Fibroblast of peridontal ligament (primary cell): Measurements from ENCODE around the gene RELN.
"Not testable (repeated sequence)": the region's sequence is repeated elsewhere in the genome, so short reads cannot be mapped to it uniquely, and the experiment has no call there.

Experiments
- DNase-seq: peaks from one replicate; pipeline ENCODE4 v3.0.0-alpha.2; 2010; ENCODE audit errors: extremely low read depth

Gene RELN

GRCh38 chr7:103989200-103989784, at the start of gene RELN:
RELN (minus strand) TSS chr7:103989658; CDS start chr7:103989356, 302 bp downstream.
- peak; percentile 17 for DNase-seq

DNA sequence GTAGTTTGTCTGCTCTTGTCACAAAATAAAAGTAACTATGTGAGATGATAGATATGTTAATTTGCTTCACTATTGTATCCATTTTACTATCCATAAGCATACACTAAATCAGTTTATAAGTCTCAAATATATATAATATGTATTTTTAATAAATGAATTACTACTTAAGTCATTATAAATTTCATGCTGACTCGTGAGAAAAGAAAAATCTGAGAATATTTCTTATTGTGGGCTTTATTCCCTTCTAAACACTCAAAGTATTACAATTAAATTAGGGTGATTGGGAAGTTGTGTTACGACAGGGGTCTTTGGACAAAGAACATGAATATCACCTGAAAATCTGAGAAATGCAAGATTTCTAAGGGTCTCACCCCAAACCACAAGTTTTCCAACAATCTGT, 48.7 kb upstream of the RELN start:
- DNase-seq = no peak

GRCh38 chr7:104036889-104037288, 47.4 kb upstream of the RELN start:
- not testable (repeated sequence) for DNase-seq

DNA sequence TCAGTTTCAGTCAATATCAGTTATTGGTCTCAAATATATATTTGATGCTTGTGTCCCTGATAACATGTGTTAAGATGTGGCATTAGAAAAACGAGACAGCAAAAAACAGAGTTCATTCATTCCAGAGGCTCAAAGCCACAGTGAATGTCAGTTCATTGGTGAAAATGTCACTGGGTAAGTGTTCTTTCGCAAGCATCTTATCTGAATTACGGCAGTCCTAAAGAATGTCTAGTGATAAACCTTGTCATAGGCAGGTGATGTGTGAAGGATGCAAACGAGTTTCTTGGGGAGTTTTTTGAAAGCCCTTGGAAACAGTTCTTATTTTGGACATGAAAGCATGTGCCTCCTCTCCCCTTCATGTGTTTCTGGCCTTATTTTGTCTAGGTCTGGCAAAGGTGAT, 45.9 kb upstream of the RELN start:
- DNase-seq = no peak

DNA sequence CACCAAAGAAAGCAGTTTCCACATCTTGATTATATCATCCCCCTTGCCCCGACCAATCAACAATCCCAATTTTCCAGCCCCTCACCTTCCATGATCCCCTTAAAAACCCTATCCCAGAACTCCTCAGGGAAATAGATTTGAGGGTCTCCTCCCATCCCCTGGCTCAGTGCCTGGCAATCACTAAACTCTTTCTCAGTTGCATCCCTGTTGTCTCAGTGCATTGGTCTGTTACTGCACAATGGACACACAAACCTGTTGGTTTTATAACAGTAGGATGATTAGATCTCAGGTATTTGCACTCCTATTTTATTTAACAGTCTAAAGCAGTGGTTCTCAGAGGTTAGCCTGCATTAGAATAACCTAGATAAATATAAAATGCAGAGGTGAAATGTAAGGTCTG, 45.2 kb upstream of the RELN start:
- no peak for DNase-seq

DNA sequence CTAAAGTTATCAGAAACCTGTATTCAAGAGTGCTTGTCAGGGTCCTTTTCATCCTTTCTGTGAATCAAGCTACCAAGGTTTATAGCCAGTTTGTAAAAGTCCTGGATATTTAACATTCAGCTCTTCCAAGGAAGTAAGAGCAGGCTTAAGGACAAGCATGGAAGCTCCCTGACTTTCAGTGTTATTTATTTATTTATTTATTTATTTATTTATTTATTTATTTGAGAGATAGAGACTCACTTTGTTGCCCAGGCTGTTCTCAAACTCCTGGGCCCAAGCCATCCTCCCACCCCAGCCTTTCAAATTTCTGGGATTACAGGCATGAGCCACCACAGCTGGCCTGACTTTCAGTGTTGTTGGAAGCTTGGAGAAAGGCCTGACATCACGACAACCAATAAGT, 44.4 kb upstream of the RELN start:
- no peak for DNase-seq

GRCh38 chr7:104032486-104032885, 43.0 kb upstream of the RELN start:
- DNase-seq = no peak

- no peak for DNase-seq
Observed at GRCh38 chr7:104029765-104030164, 40.3 kb upstream of the RELN start.

DNA sequence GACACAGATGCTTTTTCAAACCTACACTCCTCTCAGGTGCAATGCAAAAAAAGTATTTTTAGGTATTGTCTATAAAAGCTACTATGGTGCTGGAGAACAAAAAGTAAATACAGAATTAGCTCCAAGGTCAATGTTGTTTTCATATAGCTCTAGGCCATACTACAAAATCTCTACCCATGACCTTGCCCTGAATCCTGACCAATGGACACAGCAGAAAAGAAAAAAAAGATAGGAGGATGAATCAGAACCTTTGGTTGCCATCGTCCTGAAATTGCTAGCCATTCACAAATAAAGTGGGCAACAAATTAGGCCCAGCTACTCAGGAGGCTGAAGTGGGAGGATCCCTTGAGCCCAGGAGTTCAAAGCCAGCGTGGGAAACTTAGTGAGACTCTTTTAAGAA, 35.2 kb upstream of the RELN start:
- no peak for DNase-seq

- DNase-seq = no peak
Observed at GRCh38 chr7:104023100-104023499, 33.6 kb upstream of the RELN start.

DNA sequence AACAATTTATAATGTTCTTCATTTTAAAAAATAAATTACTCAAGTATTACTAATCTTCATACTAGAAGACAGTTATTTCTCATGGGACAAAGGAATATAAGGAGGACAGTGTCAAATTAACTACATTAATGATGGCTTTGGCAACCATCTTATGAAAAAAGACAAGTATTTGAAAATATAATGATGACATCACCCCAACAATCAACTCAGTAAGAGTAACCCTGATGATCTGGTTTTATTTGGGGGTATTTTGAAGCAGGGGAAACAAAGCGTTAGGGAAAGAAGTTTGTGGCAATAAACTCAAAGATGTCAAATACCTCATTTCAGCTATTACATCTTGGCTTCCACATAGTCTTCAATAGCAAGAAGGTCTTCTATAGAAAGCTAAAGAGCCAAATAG, 29.0 kb upstream of the RELN start:
- DNase-seq = no peak

DNA sequence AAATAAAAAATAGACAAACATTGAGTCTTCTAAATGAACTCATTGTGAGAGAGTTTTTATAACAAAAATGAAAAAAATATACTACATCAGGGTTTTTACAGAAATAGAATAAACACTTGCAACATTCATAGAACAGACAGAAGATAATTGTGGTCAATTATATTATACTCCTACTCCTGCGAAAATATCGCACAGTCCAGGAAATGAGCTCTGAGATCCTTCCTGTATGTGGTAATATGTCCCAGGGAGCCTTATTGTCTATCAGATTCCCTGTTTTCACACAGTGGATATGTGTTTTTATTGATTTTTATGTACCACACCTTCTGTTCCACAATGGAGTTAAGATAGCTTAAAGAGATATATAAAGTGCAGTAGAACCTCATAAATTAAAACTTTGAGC, 27.5 kb upstream of the RELN start:
- no peak for DNase-seq

GRCh38 chr7:104012835-104013234, 23.4 kb upstream of the RELN start:
- no peak for DNase-seq

DNA sequence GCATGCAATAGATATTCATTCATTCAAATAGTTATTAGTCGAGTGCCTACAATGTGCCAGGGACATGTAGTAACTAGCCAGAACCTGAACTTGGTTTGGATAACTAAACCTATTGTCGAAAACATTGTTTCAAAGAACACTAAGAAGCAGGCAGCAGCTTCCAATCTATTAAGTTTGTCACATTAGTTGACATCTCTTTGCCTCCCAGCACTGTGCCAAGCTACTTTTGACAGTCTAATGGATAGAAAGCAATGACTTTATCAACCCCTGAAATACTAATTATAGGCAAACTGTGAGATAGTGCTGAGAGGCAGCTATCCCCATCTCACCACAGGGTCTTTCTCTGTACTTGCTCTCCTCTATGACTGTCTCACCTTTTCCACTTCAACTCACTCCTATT, 22.4 kb upstream of the RELN start:
- no peak for DNase-seq

- no peak for DNase-seq
Observed at GRCh38 chr7:104010052-104010909, 20.8 kb upstream of the RELN start.

GRCh38 chr7:104008107-104008506, 18.6 kb upstream of the RELN start:
- DNase-seq = no peak

DNA sequence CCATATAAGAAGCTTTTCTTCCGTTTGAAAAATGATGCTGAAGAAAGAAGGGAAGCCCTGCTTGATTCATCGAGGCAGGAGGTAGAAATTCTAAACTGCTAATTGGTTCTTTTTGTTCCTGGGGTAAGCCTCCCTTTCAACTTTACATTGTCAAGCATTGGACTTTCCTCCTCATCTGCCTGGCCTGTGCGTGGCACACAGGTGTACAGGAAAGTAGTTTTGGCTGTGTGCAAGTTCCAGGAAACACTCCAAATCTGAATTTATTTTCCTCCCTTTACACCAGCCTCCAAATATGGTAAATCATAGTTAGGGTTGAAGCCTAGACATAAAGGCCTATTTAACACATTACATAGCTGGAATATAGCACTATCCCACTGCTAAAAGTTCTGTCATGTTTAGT, 18.2 kb upstream of the RELN start:
- no peak for DNase-seq

DNA sequence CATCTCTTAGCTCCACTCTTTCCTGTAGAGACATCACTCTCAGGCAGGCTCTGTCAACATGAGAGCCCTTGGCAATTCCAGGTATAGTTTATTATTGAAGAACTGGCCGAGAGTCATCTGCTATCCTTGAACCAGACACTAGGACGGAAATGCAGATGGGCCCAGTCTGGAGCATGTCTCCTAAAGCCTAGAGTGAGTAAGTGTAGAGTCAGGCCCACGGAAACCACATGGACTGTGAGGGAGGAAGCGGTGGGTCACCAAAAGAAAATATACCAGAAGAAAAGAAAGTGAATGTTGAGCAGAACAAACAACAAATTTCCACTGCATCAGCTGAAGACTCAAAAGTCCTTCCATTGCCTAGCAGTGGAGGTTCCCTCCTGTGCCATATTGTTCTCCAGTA, 15.7 kb upstream of the RELN start:
- DNase-seq = no peak

DNA sequence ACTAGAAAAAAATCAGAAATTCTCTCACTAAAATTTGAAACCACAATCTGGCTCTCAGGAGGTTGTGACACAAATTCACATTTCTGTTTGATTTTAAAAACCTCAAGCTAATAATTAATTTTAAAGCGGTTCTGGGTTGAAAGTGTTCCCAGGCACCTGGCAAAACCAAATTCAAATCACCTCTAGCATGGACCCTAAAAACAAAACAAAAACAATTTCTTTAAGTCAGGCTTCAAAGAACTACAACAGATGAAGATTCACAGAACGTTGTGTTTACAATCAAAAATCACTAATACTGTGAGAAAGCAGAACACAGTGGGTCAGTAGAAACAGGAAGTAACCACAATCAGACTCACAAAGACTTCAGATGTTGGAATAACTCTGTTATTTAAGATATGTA, 7.2 kb upstream of the RELN start:
- no peak for DNase-seq

GRCh38 chr7:103996017-103996551, 6.6 kb upstream of the RELN start:
- DNase-seq = no peak

GRCh38 chr7:103995554-103995953, 6.1 kb upstream of the RELN start:
- no peak for DNase-seq

DNA sequence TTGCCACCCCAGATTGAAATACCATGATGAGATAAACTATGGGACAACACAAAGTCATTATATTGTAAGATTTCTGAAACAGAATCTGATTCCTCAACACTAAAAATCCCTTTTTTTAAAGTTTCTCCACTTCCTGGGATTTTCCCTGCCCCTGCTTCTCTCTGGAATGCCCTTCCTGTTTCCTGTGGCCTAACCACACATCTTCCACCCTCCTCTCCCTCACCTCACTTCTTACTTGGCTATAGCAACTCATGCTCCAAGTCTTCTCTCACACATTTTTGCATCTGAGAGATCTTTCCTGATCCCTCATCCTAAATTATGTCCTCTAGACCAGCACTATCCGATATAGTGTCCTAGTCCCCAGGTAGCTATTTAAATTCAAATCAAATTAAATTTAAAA, 4.1 kb upstream of the RELN start:
- no peak for DNase-seq

DNA sequence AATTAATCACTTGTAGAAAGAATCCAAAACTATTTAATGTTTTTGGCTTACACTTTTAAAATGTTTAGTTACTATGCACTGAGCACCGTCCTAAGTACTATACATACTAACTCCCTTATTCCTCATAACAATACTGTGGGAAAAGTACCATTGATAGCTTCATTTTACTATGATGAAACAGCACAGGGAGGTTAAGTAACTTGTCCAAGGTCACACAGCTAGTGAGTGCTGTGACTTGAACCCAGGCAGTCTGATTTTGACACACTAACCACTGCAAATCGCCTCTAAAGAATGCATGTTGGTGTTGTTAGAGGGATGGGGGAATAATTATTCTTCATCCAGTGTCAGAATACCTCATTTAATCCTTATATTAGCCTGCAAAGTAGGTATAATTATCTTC, 1.9 kb upstream of the RELN start:
- no peak for DNase-seq
